IMR-90 (cell line): ENCODE data around the gene MYO9A. TPM values are rescaled to one million over a fixed set of nuclear protein-coding genes. Genes with fewer than 3 reads are reported as not detected.

Experiments used
- ATAC-seq: fragments of 200-7000 bp; cut with Tn5 transposase; 2 replicates; pipeline ENCODE4 v1.9.1; 2020; ENCODE audit warnings: low read depth, mild to moderate bottlenecking, moderate library complexity
- BruUV-seq: library from RNA; stranded (reverse); fragments of 400-500 nt; replicated peaks from 2 replicates; lab custom pipeline; 2021; lab: Mats Ljungman, UMichigan
- CTCF ChIA-PET: fragments of 300-600 bp; formaldehyde crosslinking; extraction: SDS; loops from one replicate; lab custom pipeline; 2021; ENCODE audit warnings: antibody characterized with exemption; lab: Yijun Ruan, JAX
- POLR2A ChIA-PET: fragments of 300-600 bp; sonication (Branson Sonifier 250); formaldehyde crosslinking; loops from one replicate; lab custom pipeline; 2022; ENCODE audit warnings: antibody characterized with exemption; ENCODE audit not compliant: unreplicated experiment; lab: Charles Lee
- DNase-seq: peaks from one replicate; pipeline ENCODE4 v3.0.0; 2013
- H2AFZ ChIP-seq: replicated peaks from 2 replicates; pipeline ENCODE3; 2013; ENCODE audit warnings: low read length, mild to moderate bottlenecking; ENCODE audit not compliant: poor library complexity
- H2AK5ac ChIP-seq: 2 replicates; pipeline ENCODE4 v1.6.1; 2013; ENCODE audit warnings: low read depth, low read length, inconsistent platforms
- H2AK9ac ChIP-seq: replicated peaks from 2 replicates; pipeline ENCODE3; 2013; ENCODE audit warnings: mild to moderate bottlenecking, low read depth, low read length, moderate library complexity; ENCODE audit not compliant: poor library complexity
- H2BK120ac ChIP-seq: 2 replicates; pipeline ENCODE4 v1.6.1; 2013; ENCODE audit warnings: low read depth, low read length, inconsistent platforms
- H2BK15ac ChIP-seq: 3 replicates; pipeline ENCODE4 v1.6.1; 2013; ENCODE audit warnings: low read depth, low read length, inconsistent platforms
- H2BK20ac ChIP-seq: 2 replicates; pipeline ENCODE4 v1.6.1; 2013; ENCODE audit warnings: low read depth, mild to moderate bottlenecking, inconsistent platforms, low read length, moderate library complexity
- H2BK5ac ChIP-seq: 2 replicates; pipeline ENCODE4 v1.6.1; 2013; ENCODE audit warnings: mild to moderate bottlenecking, low read depth, low read length, inconsistent platforms; ENCODE audit not compliant: poor library complexity, severe bottlenecking
- H3K14ac ChIP-seq: replicated peaks from 2 replicates; pipeline ENCODE4 v1.6.1; 2013; ENCODE audit warnings: low read depth, low read length, inconsistent platforms
- H3K18ac ChIP-seq: 2 replicates; pipeline ENCODE4 v1.6.1; 2013; ENCODE audit warnings: low read depth, low read length, control low read depth
- H3K23ac ChIP-seq: 2 replicates; pipeline ENCODE4 v1.6.1; 2013; ENCODE audit warnings: low read depth, low read length, inconsistent platforms
- H3K27ac ChIP-seq: 2 replicates; pipeline ENCODE4 v1.5.1; 2013; ENCODE audit warnings: mild to moderate bottlenecking, control low read depth, low read length; ENCODE audit not compliant: insufficient read depth
- H3K27me3 ChIP-seq: 2 replicates; pipeline ENCODE4 v1.6.1; 2013; ENCODE audit warnings: low read length; ENCODE audit not compliant: control insufficient read depth, insufficient read depth
- H3K36me3 ChIP-seq: 2 replicates; pipeline ENCODE4 v1.6.1; 2013; ENCODE audit warnings: low read length, mixed read lengths; ENCODE audit not compliant: control insufficient read depth, insufficient read depth
- H3K4ac ChIP-seq: 2 replicates; pipeline ENCODE4 v1.6.1; 2013; ENCODE audit warnings: low read depth, low read length, inconsistent platforms
- H3K4me1 ChIP-seq: 2 replicates; pipeline ENCODE4 v1.6.1; 2013; ENCODE audit warnings: low read length, mixed read lengths; ENCODE audit not compliant: control insufficient read depth, insufficient read depth
- H3K4me2 ChIP-seq: 2 replicates; pipeline ENCODE4 v1.6.1; 2013; ENCODE audit warnings: low read depth, mild to moderate bottlenecking, control low read depth, low read length, moderate library complexity
- H3K4me3 ChIP-seq: 2 replicates; pipeline ENCODE4 v1.5.1; 2013; ENCODE audit warnings: low read depth, mild to moderate bottlenecking, control low read depth, low read length, moderate library complexity; ENCODE audit not compliant: insufficient read depth
- H3K56ac ChIP-seq: 2 replicates; pipeline ENCODE4 v1.6.1; 2013; ENCODE audit warnings: low read length, inconsistent platforms; ENCODE audit not compliant: insufficient read depth; ENCODE audit errors: extremely low read depth
- H3K79me1 ChIP-seq, 2 experiments: 2 replicates each; pipeline ENCODE4 v1.6.1; 2013; ENCODE audit warnings: low read length in 2 of 2, inconsistent platforms in 1 of 2, low read depth in 1 of 2
- H3K9ac ChIP-seq: 2 replicates; pipeline ENCODE4 v1.6.1; 2013; ENCODE audit warnings: low read depth, low read length, control low read depth
- H3K9me1 ChIP-seq: 2 replicates; pipeline ENCODE4 v1.6.1; 2013; ENCODE audit warnings: low read length, inconsistent platforms; ENCODE audit not compliant: insufficient read depth
- H3K9me3 ChIP-seq: 2 replicates; pipeline ENCODE4 v1.6.1; 2013; ENCODE audit warnings: low read length; ENCODE audit not compliant: control insufficient read depth, insufficient read depth
- H4K20me1 ChIP-seq: 2 replicates; pipeline ENCODE4 v1.6.1; 2013; ENCODE audit warnings: low read length, inconsistent platforms; ENCODE audit not compliant: insufficient read depth
- H4K5ac ChIP-seq: 2 replicates; pipeline ENCODE4 v1.6.1; 2013; ENCODE audit warnings: mild to moderate bottlenecking, low read depth, low read length, control low read depth
- H4K8ac ChIP-seq, 2 experiments: 2 replicates each; pipeline ENCODE4 v1.6.1; 2013; ENCODE audit warnings: low read depth in 2 of 2, low read length in 2 of 2, control low read depth in 1 of 2, inconsistent platforms in 1 of 2
- H4K91ac ChIP-seq: 2 replicates; pipeline ENCODE4 v1.6.1; 2013; ENCODE audit warnings: low read depth, low read length, inconsistent platforms; ENCODE audit not compliant: insufficient read depth
- BHLHE40 ChIP-seq: fragments of 150-350 bp; IDR thresholded peaks from 2 replicates; pipeline ENCODE4 v1.6.1; 2016; ENCODE audit warnings: mild to moderate bottlenecking, low read depth, low read length
- CEBPB ChIP-seq: IDR thresholded peaks from 2 replicates; pipeline ENCODE4 v1.6.1; 2012; ENCODE audit warnings: low read depth, low read length, improper control_type of control experiment
- CHD1 ChIP-seq: IDR thresholded peaks from 2 replicates; pipeline ENCODE4 v1.6.1; 2012; ENCODE audit warnings: low read depth, low read length, improper control_type of control experiment
- CTCF ChIP-seq: conservative IDR thresholded peaks from 2 replicates; pipeline ENCODE4 v1.5.1; 2012; ENCODE audit warnings: mild to moderate bottlenecking, low read depth, low read length, improper control_type of control experiment
- FOS ChIP-seq: fragments of 150-350 bp; IDR thresholded peaks from 2 replicates; pipeline ENCODE4 v1.6.1; 2016; ENCODE audit warnings: low read depth, low read length
- MAFK ChIP-seq: IDR thresholded peaks from 2 replicates; pipeline ENCODE4 v1.6.1; 2012; ENCODE audit warnings: low read depth, low read length, improper control_type of control experiment
- MAZ ChIP-seq: IDR thresholded peaks from 2 replicates; pipeline ENCODE4 v1.6.1; 2012; ENCODE audit warnings: low read depth, mild to moderate bottlenecking, low read length, improper control_type of control experiment, moderate library complexity, borderline replicate concordance
- MXI1 ChIP-seq: IDR thresholded peaks from 2 replicates; pipeline ENCODE4 v1.6.1; 2012; ENCODE audit warnings: low read depth, mild to moderate bottlenecking, low read length, moderate library complexity, borderline replicate concordance
- NFE2L2 ChIP-seq: fragments of 150-350 bp; IDR thresholded peaks from 2 replicates; pipeline ENCODE4 v1.6.1; 2016; ENCODE audit warnings: low read depth, mild to moderate bottlenecking, low read length
- POLR2A ChIP-seq: IDR thresholded peaks from 2 replicates; pipeline ENCODE4 v1.6.1; 2012; ENCODE audit warnings: mild to moderate bottlenecking, low read depth, low read length
- RAD21 ChIP-seq: IDR thresholded peaks from 2 replicates; pipeline ENCODE4 v1.6.1; 2012; ENCODE audit warnings: low read length, improper control_type of control experiment
- RCOR1 ChIP-seq: IDR thresholded peaks from 2 replicates; pipeline ENCODE4 v1.6.1; 2012; ENCODE audit warnings: mild to moderate bottlenecking, low read length, improper control_type of control experiment; ENCODE audit not compliant: insufficient replicate concordance
- RFX5 ChIP-seq: IDR thresholded peaks from 2 replicates; pipeline ENCODE4 v1.8.0; 2012; ENCODE audit warnings: low read depth, mild to moderate bottlenecking, low read length, moderate library complexity
- SMC3 ChIP-seq: fragments of 150-350 bp; IDR thresholded peaks from 2 replicates; pipeline ENCODE4 v1.6.1; 2016; ENCODE audit warnings: low read depth, mild to moderate bottlenecking, antibody characterized with exemption, low read length, moderate library complexity
- USF2 ChIP-seq: fragments of 150-350 bp; IDR thresholded peaks from 2 replicates; pipeline ENCODE4 v1.6.1; 2017; ENCODE audit warnings: mild to moderate bottlenecking, antibody characterized with exemption, low read length, low read depth
- WGBS, 2 experiments: methylation state at CpG; one replicate each; pipeline versions ENCODE4 v1.1.5 to v1.1.7; 2013; ENCODE audit warnings: missing lambda C conversion rate in 2 of 2; ENCODE audit not compliant: insufficient read length in 1 of 2; ENCODE audit errors: extremely low coverage in 2 of 2; 5-methylcytosine and 5-hydroxymethylcytosine counted together
- dilution Hi-C: fragments of 300-500 bp; cut with HindIII; formaldehyde crosslinking; loops from one replicate; pipeline ENCODE4 v1.14.3; 2018; ENCODE audit warnings: low sequenced_read_pairs; ENCODE audit not compliant: unreplicated experiment
- in situ Hi-C: fragments of 300-500 bp; cut with MboI; formaldehyde crosslinking; loops from 3 replicates; pipeline ENCODE4 v1.14.3; 2019; ENCODE audit warnings: low sequenced_read_pairs, inconsistent platforms, mixed read lengths
- intact Hi-C: fragments of 100-400 bp; cut with micrococcal nuclease; formaldehyde crosslinking; loops from 2 replicates; pipeline ENCODE4 v1.10.0; 2022
- polyA plus RNA-seq, 3 experiments: library from polyadenylated mRNA; depleted of rRNA; stranded (reverse); fragments of >200 nt; gene quantifications; 2 replicates each; pipeline ENCODE4 v1.2.3, GENCODE V29; 2012; ENCODE audit warnings: low replicate concordance in 1 of 3
- total RNA-seq: library from RNA; depleted of rRNA; stranded (reverse); fragments of >200 nt; gene quantifications from 2 replicates; pipeline ENCODE4 v1.2.3, GENCODE V29; 2012
- TF ChIP-seq, protein P1 (sequence below): fragments of 150-350 bp; IDR thresholded peaks from 2 replicates; pipeline ENCODE4 v1.6.1; 2016; ENCODE audit warnings: low read depth, mild to moderate bottlenecking, low read length, moderate library complexity, borderline replicate concordance

Gene MYO9A
- total and polyA plus RNA-seq, 2 of the 4 experiments (the other 2 are of a cell fraction) = 6.0 to 49.5 TPM

DNA sequence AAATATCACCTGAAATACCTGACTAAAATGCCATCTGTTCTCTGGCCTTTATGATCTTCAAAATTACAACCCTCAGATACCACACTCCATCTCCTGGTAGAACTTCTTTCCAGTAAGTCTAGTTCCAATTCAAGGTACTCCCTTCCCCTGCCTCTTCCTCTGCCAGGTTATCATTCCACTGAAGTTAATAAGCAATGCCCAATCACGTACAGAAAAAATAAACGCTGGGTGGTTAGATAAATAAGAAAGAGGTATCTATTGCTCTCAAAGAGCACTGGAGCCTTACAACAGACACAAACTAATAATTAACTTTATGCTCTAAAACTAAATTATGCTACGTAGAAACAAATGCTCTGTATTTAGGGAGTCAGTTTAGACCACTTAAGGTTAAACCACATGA lies 112.5 kb downstream of the MYO9A start:
- no TSS peak for BruUV-seq
- no peak overlapping the region for H2AK9ac ChIP-seq
- H3K23ac ChIP-seq = no peak overlapping the region
- TF ChIP-seq MAFK (no peak), RAD21 (no peak), FOS (no peak), NFE2L2 (no peak), MXI1 (no peak), SMC3 (no peak), POLR2A (no peak), CTCF (no peak), RFX5 (no peak), CEBPB (no peak), USF2 (no peak), MAZ (no peak), RCOR1 (no peak), CHD1 (no peak), BHLHE40 (no peak)
- TF ChIP-seq, protein P1, sequence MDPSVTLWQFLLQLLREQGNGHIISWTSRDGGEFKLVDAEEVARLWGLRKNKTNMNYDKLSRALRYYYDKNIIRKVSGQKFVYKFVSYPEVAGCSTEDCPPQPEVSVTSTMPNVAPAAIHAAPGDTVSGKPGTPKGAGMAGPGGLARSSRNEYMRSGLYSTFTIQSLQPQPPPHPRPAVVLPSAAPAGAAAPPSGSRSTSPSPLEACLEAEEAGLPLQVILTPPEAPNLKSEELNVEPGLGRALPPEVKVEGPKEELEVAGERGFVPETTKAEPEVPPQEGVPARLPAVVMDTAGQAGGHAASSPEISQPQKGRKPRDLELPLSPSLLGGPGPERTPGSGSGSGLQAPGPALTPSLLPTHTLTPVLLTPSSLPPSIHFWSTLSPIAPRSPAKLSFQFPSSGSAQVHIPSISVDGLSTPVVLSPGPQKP = no peak
- H3K9me1 ChIP-seq = no peaks in the 10 kb centered on the region
- H4K8ac ChIP-seq = no peak overlapping the region
- no peak overlapping the region for H3K4me3 ChIP-seq
- ChIA-PET CTCF (no interaction called here), POLR2A (no interaction called here)
- dilution Hi-C loops = no loop called here
- no peak overlapping the region for H3K18ac ChIP-seq
- H3K79me1 ChIP-seq = no peaks in the 10 kb centered on the region; a peak in 3 of 4 replicates
- intact Hi-C loops = no loop called here
- H3K4ac ChIP-seq = no peak overlapping the region
- no peak overlapping the region for H3K4me2 ChIP-seq
- no peak overlapping the region for H4K5ac ChIP-seq
- no peak overlapping the region for H3K14ac ChIP-seq
- peaks cover 6% of the 10 kb centered on the region for H3K36me3 ChIP-seq
- DNase-seq (no peak), ATAC-seq (no peak)
- no peaks in the 10 kb centered on the region for H4K20me1 ChIP-seq
- no peak overlapping the region for H2AFZ ChIP-seq
- in situ Hi-C loops = no loop called here
- H2AK5ac ChIP-seq = no peak overlapping the region
- no peak overlapping the region for H2BK15ac ChIP-seq
- no peak overlapping the region for H3K56ac ChIP-seq
- no peak overlapping the region for H3K9ac ChIP-seq
- no peak overlapping the region for H3K27ac ChIP-seq
- no peaks in the 10 kb centered on the region for H3K9me3 ChIP-seq
- no peak overlapping the region for H2BK120ac ChIP-seq
- no peaks in the 10 kb centered on the region for H3K4me1 ChIP-seq
- no peak overlapping the region for H2BK20ac ChIP-seq
- no peak overlapping the region for H4K91ac ChIP-seq
- WGBS, 2 experiments = no CpG with 5 or more reads among the region's 3 CpGs
- no peaks in the 10 kb centered on the region for H3K27me3 ChIP-seq
- H2BK5ac ChIP-seq = no peak overlapping the region
